NCI-H1417 treated with DMSO at 0.1 percent for 48 hours (cell line): Measurements from ENCODE around the gene C1orf167.

Source experiments
- DNase-seq: peaks from one replicate; lab custom pipeline; 2025; lab: John Stamatoyannopoulos, UW

Gene C1orf167

DNA sequence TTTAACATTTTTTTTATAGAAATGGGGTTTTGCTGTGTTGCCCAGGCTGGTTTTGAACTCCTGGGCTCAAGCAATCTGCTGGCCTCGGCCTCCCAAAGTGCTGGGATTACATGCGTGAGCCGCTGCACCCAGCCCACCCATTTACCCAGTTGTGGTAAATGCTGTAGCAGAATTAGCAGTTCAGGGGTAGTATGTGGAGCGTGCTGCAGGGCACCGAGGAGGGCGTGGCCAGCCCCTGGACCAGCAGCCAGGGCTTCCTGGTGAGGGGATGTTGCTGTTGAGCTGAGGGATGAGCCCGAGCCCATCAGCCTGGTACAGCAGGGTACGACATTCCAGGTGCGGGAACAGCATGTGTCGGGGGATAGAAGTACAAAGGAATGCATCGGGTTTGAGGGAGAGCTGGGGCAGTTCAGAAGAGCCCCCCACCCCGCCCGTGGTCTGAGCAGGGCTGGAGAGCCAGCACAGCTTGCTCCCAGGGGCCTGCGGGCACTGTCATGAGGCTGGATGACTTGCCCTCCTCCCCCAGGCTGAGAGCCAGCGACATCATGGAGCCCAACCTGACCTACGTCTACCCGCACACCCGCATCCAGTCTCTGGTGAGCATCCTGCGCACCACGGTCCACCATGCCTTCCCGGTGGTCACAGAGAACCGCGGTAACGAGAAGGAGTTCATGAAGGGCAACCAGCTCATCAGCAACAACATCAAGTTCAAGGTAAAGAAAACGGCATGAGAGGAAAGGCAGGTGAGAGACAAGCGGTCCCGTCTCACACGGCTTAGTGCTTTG, 73.6 kb downstream of the C1orf167 start:
- DNase-seq: no peak

DNA sequence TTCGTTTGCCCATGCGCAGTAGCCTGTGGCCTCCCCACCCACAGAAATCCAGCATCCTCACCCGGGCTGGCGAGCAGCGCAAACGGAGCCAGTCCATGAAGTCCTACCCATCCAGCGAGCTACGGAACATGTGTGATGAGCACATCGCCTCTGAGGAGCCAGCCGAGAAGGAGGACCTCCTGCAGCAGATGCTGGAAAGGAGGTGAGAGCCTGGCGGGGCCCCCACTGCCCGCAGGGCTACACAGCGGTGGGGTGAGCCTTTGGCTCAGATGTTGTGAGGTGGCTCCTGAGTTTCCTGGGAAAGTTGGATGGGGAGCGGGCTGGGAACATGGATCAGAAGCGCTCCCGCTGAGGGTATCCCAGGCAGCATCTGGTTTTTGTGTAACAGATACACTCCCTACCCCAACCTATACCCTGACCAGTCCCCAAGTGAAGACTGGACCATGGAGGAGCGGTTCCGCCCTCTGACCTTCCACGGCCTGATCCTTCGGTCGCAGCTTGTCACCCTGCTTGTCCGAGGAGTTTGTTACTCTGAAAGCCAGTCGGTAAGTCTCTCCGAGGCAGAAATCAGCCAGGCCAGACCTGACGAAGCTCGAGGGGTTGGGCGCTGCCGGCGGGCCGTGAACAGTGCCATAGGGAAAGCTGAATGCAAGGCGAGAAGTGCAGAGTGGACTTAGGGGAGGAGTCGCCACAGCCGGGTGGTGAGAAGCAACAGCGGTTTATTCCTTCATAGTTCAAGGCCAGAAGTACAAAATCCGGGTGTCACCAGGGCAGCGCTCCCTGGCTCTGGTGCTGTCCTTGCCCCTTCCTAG, 75.2 kb downstream of the C1orf167 start:
- no peak for DNase-seq

DNA sequence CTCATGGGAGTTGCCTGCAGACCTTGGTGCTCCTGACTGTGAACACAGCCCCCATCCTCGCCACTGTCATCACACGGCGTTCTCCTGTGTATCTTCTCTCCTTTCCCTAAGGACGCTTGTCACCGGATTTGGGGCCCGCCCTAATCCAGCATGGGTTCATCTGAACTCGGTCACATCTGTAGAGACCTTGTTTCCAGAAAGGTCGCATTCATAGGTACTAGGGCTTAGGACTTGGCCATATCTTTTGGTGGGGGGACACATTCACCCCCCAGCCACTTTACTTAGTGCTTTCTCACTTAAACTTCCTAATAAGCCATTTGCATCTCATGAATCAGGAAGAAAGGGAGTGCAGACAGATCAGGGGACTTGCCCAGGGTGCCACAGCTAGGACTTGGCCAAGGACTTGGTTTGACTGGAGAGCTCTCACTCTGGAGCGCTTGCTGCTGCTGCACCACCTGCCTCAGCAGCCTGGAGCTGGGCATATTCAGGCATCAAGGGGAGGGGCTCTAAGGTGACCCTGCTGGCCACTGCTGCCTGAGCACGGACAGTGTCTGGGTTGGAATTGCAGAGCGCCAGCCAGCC, 75.9 kb downstream of the C1orf167 start:
- DNase-seq: no peak

DNA sequence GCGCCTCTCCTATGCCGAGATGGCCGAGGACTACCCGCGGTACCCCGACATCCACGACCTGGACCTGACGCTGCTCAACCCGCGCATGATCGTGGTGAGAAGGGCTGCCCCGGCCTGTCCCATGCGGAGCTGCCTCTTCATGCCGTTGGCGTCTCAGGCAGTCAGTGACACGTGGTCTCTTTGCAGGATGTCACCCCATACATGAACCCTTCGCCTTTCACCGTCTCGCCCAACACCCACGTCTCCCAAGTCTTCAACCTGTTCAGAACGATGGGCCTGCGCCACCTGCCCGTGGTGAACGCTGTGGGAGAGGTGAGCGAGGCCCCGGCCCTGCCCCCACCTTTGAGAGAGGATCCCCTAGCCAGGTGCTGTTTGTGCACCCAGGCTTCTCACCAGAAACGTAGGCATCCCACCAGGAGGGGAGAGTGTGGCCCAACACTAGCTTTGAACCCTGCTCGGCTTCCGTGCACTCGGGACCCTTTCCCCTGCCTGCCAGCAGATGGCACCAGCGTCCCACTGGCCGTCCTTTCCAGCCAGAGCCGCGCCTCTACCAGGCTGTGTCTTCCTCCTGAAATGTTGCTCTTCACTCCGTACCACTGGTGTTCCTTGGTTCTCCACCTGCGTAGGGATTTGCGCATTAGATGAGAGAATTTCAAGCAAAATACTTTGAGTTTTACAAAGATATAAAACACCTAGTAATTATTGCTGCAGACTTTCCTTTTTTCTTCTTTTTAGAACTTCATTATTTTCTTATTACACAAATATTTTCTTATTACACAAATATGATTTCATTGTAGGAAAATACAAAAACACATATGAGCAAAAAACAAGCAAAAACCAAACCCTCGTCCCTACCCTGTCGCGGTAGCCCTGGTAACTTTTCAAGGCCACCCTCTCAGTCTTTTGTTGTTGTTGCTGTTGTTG, 76.6 kb downstream of the C1orf167 start:
- no peak for DNase-seq
